Kidney (tissue), 22 donors: ENCODE results near the gene ADGRG1. TPM values are rescaled to one million over a fixed set of nuclear protein-coding genes. Genes with fewer than 3 reads are reported as not detected.

Source experiments
- DNase-seq, 5 donors: peaks; one replicate each; pipeline ENCODE4 v3.0.0-alpha.2; 2013 to 2020
- FAIRE-seq: peaks from 2 replicates; lab custom pipeline; 2012; peaks lifted over from hg19 to GRCh38; lab: Jason Lieb, UNC
- H3K27ac ChIP-seq, 2 donors: one replicate each; pipeline ENCODE4 v1.7.0; 2013; ENCODE audit warnings: low read depth in 2 of 2, low read length in 2 of 2, inconsistent platforms in 1 of 2
- H3K27me3 ChIP-seq: one replicate; pipeline ENCODE4 v1.7.1; 2013; ENCODE audit warnings: low read length, inconsistent platforms; ENCODE audit not compliant: control insufficient read depth, insufficient read depth
- H3K36me3 ChIP-seq, 3 donors: one replicate each; pipeline versions ENCODE4 v1.7.0 to v1.7.1; 2013; ENCODE audit warnings: low read length in 3 of 3, control low read depth in 1 of 3, inconsistent platforms in 1 of 3; ENCODE audit not compliant: insufficient read depth in 3 of 3, control insufficient read depth in 2 of 3
- H3K4me1 ChIP-seq, 3 donors: one replicate each; pipeline versions ENCODE4 v1.7.0 to v1.7.1; 2013; ENCODE audit warnings: low read length in 3 of 3, inconsistent platforms in 1 of 3, low read depth in 1 of 3; ENCODE audit not compliant: control insufficient read depth in 2 of 3, insufficient read depth in 2 of 3
- H3K4me3 ChIP-seq, 3 donors: one replicate each; pipeline versions ENCODE4 v1.7.0 to v1.8.1; 2013; ENCODE audit warnings: low read length in 3 of 3, control low read depth in 1 of 3, inconsistent platforms in 1 of 3
- H3K9ac ChIP-seq, 3 donors: one replicate each; pipeline versions ENCODE4 v1.7.0 to v1.7.1; 2013; ENCODE audit warnings: low read length in 3 of 3, control low read depth in 1 of 3, inconsistent platforms in 1 of 3
- H3K9me3 ChIP-seq, 3 donors: one replicate each; pipeline versions ENCODE4 v1.7.0 to v1.7.1; 2013; ENCODE audit warnings: low read length in 3 of 3, control low read depth in 1 of 3, inconsistent platforms in 1 of 3; ENCODE audit not compliant: control insufficient read depth in 2 of 3, insufficient read depth in 1 of 3
- intact Hi-C: fragments of 100-400 bp; cut with DNase I; formaldehyde crosslinking; loops from one replicate; pipeline ENCODE4 v1.11.1; 2022
- long read RNA-seq, 10 donors: library from polyadenylated mRNA in 1 of 10; unstranded in 1 of 10; transcript quantifications; one replicate each; pipeline ENCODE4 v2.0.0 and lab custom pipeline, GENCODE V29; 2021 to 2026
- polyA plus RNA-seq: library from polyadenylated mRNA; stranded (reverse); fragments of 350-450 nt; fragmentation: Illumina TruSeq; extraction: RNeasy Lipid Tissue Mini Kit (QIAGEN cat#74804); gene quantifications from one replicate; pipeline ENCODE4 v1.2.3, GENCODE V29; 2014; ENCODE audit warnings: low read depth, low replicate concordance; ENCODE audit not compliant: insufficient read depth
- total RNA-seq: library from RNA; stranded (reverse); fragmentation: NEBNext Ultra II Directional; extraction: Animal tissue kit (Norgen Biotek cat#: 25700); gene quantifications from one replicate; pipeline ENCODE4 v1.2.1, GENCODE V29; 2021
- TF ChIP-seq, protein P1 (sequence below): IDR thresholded peaks from 3 replicates; pipeline ENCODE4 v1.5.1; 2012; ENCODE audit warnings: mild to moderate bottlenecking, moderate library complexity, borderline replicate concordance; ENCODE audit not compliant: insufficient read depth; ENCODE audit errors: extremely low read depth
- donor health status: control.
- donor health status: control.
- donor health status: control.
- donor health status: control.
- donor health status: control.
- donor health status: DM: yes; HTN: yes; CAD: no.
- donor health status: Normal renal cell carcinoma (clear cell type).

Gene ADGRG1
- total RNA-seq, result 351 TPM
- 188 TPM for polyA plus RNA-seq
- long read RNA-seq, donor 1, partial matches to known transcripts, result 0 of 3 reads
- long read RNA-seq, donor 1, other reads (novel, unspliced or antisense), result 0 of 3 reads
- long read RNA-seq, donor 2, partial matches to known transcripts, result 0 of 4 reads
- long read RNA-seq, donor 2, other reads (novel, unspliced or antisense), result 0 of 4 reads
- long read RNA-seq, donor 3, full-length matches to known transcripts, result 7 of 50 reads
- long read RNA-seq, donor 3, partial matches to known transcripts, result 43 of 50 reads
- long read RNA-seq, donor 3, other reads (novel, unspliced or antisense), result 0 of 50 reads
- long read RNA-seq, donor 4, full-length matches to known transcripts, result 7 of 19 reads
- long read RNA-seq, donor 4, partial matches to known transcripts, result 12 of 19 reads
- long read RNA-seq, donor 4, other reads (novel, unspliced or antisense), result 0 of 19 reads
- long read RNA-seq, donor 5, result 0 reads
- long read RNA-seq, donor 6, partial matches to known transcripts, result 0 of 1 reads
- long read RNA-seq, donor 6, other reads (novel, unspliced or antisense), result 0 of 1 reads
- long read RNA-seq, donor 7, full-length matches to known transcripts, result 43 of 436 reads
- long read RNA-seq, donor 7, partial matches to known transcripts, result 195 of 436 reads
- long read RNA-seq, donor 7, other reads (novel, unspliced or antisense), result 198 of 436 reads
- long read RNA-seq, donor 8, partial matches to known transcripts, result 0 of 4 reads
- long read RNA-seq, donor 8, other reads (novel, unspliced or antisense), result 0 of 4 reads
- long read RNA-seq, donor 9, partial matches to known transcripts, result 12 of 14 reads
- long read RNA-seq, donor 9, other reads (novel, unspliced or antisense), result 0 of 14 reads
- long read RNA-seq, donor 10, full-length matches to known transcripts, result 10 of 16 reads
- long read RNA-seq, donor 10, partial matches to known transcripts, result 6 of 16 reads
- long read RNA-seq, donor 10, other reads (novel, unspliced or antisense), result 0 of 16 reads

DNA sequence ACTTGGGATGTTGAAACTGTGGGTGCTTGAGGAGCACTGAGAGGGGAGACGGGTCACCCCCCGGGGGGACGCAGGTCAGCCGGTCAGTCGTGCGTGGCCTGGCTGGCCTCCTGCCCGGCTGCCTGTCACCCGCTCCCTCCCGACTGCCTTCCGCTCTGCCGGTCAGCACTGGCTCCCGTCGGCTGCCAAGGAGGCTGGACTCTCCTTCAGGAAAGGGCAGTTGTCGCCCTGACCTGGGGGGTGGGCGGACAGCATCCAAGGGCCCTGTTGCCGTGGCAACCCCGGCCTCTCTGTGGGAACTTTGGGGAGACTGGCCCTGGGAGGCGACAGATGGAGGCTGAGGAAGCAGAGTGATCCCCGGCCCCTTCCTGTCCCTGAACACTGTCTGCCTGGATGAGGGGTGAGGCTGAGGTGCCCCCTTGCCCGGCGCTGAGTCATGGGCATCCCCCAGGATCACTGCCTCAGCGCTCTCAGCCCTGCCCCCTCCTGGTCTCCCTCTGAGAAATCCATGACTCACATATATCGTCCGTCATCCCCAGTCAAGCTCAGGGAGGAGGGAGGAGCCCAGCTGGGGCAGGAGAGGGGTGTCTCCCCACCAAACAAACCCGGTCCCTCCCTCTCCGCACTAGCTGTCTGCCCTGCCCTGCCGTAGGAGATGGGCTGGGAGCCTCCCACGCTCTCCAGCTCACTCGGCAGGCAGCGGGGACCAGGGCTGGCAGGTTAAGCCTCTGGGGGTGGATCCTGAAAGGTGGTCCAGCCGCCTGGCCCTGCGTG is at the start of gene ADGRG1:
TSS of gene ADGRG1 (plus strand) at position 623 of the 774 bp plus-strand sequence. CDS start 21,658 bp downstream, outside the sequence.
- Histone ChIP-seq H3K27me3 (peaks cover 2% of the 10 kb centered on the region), H3K36me3 (no peaks in the 10 kb centered on the region), H3K27ac (peak within 1 kb of the TSS; percentile 98 to 99), H3K4me1 (peaks cover 4 to 80% (median 64%) of the 10 kb centered on the region in 3 donors), H3K9ac (peak within 1 kb of the TSS; percentile 35 to 99 (median 84)), H3K9me3 (peaks cover 0 to 2% (median 0%) of the 10 kb centered on the region in 3 donors), H3K4me3 (peak within 1 kb of the TSS; percentile 58 to 91 (median 88))
- FAIRE-seq (no peak), DNase-seq (peak; percentile 88 to 97 (median 93))
- TF ChIP-seq, protein P1, sequence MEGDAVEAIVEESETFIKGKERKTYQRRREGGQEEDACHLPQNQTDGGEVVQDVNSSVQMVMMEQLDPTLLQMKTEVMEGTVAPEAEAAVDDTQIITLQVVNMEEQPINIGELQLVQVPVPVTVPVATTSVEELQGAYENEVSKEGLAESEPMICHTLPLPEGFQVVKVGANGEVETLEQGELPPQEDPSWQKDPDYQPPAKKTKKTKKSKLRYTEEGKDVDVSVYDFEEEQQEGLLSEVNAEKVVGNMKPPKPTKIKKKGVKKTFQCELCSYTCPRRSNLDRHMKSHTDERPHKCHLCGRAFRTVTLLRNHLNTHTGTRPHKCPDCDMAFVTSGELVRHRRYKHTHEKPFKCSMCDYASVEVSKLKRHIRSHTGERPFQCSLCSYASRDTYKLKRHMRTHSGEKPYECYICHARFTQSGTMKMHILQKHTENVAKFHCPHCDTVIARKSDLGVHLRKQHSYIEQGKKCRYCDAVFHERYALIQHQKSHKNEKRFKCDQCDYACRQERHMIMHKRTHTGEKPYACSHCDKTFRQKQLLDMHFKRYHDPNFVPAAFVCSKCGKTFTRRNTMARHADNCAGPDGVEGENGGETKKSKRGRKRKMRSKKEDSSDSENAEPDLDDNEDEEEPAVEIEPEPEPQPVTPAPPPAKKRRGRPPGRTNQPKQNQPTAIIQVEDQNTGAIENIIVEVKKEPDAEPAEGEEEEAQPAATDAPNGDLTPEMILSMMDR, result no peak
- intact Hi-C loops, result no loop called here

DNA sequence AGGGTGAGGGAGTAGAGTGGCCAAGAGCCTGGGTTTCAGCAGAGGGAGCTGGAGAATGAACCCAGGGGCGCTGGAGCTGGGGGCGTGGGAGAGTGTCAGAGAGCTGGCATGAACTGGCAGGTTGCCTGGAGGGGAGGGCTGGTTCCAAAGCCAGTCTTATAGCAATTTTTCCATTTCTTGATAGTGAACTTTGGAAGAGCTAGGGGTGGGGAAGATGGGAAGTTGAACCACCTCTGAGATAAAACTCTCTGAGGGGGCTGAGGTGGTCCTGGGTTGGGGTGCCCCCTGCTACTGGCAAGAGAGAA is 49.1 kb upstream of the ADGRG1 start:
- Histone ChIP-seq H3K27me3 (no peaks in the 10 kb centered on the region), H3K9ac (no peak overlapping the region), H3K4me1 (peaks cover 0 to 2% (median 0%) of the 10 kb centered on the region in 3 donors), H3K36me3 (peaks cover 0 to 3% (median 0%) of the 10 kb centered on the region in 3 donors), H3K4me3 (no peak overlapping the region), H3K27ac (no peak overlapping the region), H3K9me3 (no peaks in the 10 kb centered on the region)
- FAIRE-seq (no peak), DNase-seq (peak in 1 of 5 donors; percentile 38)
- TF ChIP-seq, protein P1, result no peak
- intact Hi-C loops, result loop anchor here (10.0 kb wide), 1 partner anchor 425 kb away; the partner anchor contains the start of genes USB1 and ZNF319

DNA sequence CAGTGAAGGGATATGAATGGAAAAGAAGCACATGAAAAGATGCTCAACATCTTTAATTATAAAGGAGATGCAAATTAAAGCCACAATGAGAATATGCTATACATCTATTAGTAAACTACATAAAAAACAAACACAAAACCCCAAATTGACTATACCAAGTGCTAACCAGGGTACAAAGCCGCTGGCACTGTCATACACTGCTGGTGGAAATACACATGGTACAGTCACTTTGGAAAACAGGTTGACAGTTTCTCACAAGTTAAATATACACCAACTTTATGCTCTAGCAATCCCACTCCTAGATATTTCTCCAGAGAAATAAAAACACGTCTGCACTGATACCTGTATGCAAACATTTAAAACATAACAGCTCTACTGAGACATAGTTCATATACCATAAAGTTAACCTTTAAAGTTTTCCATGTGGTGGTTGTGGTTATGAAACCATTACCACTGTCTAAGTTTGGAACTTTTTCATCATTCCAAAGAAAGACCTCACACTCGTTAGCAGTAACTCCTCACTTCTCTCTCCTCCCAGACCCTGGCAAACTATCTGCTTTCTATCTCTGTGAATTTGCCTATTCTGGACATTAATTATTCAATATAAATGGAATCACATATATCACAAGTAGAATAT is 43.3 kb upstream of the ADGRG1 start:
- Histone ChIP-seq H3K36me3 (no peaks in the 10 kb centered on the region), H3K4me1 (no peaks in the 10 kb centered on the region), H3K27me3 (no peaks in the 10 kb centered on the region), H3K9me3 (no peaks in the 10 kb centered on the region), H3K27ac (no peak overlapping the region), H3K9ac (no peak overlapping the region), H3K4me3 (no peak overlapping the region)
- TF ChIP-seq, protein P1, result no peak
- intact Hi-C loops, result no loop called here
- no peak for FAIRE-seq
- DNase-seq, result no peak
